Activated naive CD4-positive, alpha-beta T cell treated with anti-CD3 and anti-CD28 coated beads, Interleukin-2, amount 50 U/mL, for 24 hours (primary cell): ENCODE results near the gene INSC.

Experiments used
- H3K27ac Mint-ChIP-seq: one replicate; pipeline ENCODE4 v1.8.0; 2021; ENCODE audit warnings: mild to moderate bottlenecking, mixed read lengths
- H3K27me3 Mint-ChIP-seq: one replicate; pipeline ENCODE4 v1.8.0; 2021; ENCODE audit warnings: mixed read lengths
- H3K36me3 Mint-ChIP-seq: one replicate; pipeline ENCODE4 v1.8.0; 2021; ENCODE audit warnings: mixed read lengths
- H3K4me1 Mint-ChIP-seq: one replicate; pipeline ENCODE4 v1.8.0; 2021; ENCODE audit warnings: mixed read lengths
- H3K4me3 Mint-ChIP-seq: one replicate; pipeline ENCODE4 v1.8.0; 2021; ENCODE audit warnings: mild to moderate bottlenecking, mixed read lengths
- H3K9me3 Mint-ChIP-seq: one replicate; pipeline ENCODE4 v1.8.0; 2021; ENCODE audit warnings: mixed read lengths

The INSC gene

DNA sequence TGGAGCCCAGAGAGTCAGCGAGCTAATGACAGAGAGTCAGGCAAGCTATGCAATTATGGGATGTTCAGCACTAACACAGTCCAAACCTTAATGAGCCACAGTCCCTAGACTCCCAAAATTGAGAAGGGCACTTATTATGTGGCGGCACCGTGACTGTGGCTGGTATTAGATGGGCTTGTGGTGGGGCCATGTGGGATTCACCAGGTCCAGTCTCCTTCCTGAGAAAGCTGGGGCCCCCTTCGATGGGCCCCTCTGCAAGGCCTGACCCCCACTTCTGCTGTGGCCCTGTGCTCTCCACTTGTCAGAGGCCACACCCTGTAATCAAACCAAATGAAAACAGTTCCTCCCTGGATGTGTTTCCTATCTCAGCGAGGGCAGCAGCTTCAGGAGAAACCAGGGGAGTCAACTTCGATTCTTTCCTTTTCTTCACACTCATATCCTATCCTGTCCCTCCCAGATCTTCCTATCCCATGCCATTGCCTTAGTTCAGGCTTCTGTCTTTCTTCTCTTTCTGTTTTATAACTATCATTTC, 42.9 kb downstream of the INSC start:
- no peaks in the 10 kb centered on the region for H3K9me3 Mint-ChIP-seq
- no peaks in the 10 kb centered on the region for H3K36me3 Mint-ChIP-seq
- H3K27me3 Mint-ChIP-seq = no peaks in the 10 kb centered on the region
- H3K4me1 Mint-ChIP-seq = no peaks in the 10 kb centered on the region
- H3K27ac Mint-ChIP-seq = no peak overlapping the region
- no peak overlapping the region for H3K4me3 Mint-ChIP-seq

GRCh38 chr11:15158351-15159015, 43.8 kb downstream of the INSC start:
- H3K9me3 Mint-ChIP-seq = no peaks in the 10 kb centered on the region
- H3K4me3 Mint-ChIP-seq = no peak overlapping the region
- H3K4me1 Mint-ChIP-seq = no peaks in the 10 kb centered on the region
- H3K36me3 Mint-ChIP-seq = no peaks in the 10 kb centered on the region
- no peaks in the 10 kb centered on the region for H3K27me3 Mint-ChIP-seq
- H3K27ac Mint-ChIP-seq = no peak overlapping the region

DNA sequence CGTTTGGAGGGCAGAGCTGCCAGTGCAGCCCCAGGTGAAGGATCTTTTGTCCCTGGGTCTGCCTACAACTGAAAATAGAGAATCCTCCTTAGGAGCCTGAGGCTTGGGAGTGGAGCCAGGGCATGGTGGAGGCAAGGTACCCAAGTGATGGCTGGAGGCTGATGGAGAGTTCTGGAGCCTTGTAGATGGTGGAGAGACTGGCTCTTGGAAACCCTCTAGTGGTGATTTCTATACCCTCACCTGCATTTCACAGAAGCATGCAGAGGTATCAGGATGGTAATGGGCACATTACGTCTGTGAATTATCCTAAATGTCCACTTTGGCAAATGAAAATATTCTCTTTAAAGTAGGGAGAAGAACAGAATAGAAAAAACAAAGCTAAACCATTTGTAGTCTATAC, 44.4 kb downstream of the INSC start:
- Mint-ChIP-seq H3K4me1 (no peaks in the 10 kb centered on the region), H3K27me3 (no peaks in the 10 kb centered on the region), H3K36me3 (no peaks in the 10 kb centered on the region), H3K4me3 (no peak overlapping the region), H3K9me3 (no peaks in the 10 kb centered on the region), H3K27ac (no peak overlapping the region)

DNA sequence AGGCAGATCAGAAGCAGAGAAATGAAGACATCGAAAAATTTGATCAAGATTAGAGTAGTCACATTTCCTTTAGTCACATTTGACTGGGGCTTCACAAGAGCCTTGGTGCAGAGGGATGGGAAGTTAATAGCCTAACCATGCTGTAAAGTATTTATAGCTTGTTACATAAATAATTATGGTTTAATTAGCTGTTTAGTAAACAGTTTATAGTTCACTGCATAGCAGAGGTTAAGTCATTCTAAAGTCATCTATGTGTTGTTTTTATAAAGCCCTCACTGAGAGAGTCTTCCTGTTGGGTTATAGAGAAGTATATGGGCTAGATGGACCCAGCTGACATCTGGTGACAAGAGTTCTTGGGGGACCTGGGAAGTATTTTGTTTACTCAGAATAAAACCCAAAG, 47.1 kb downstream of the INSC start:
- Mint-ChIP-seq H3K4me3 (no peak overlapping the region), H3K27ac (no peak overlapping the region), H3K27me3 (no peaks in the 10 kb centered on the region), H3K36me3 (no peaks in the 10 kb centered on the region), H3K4me1 (no peaks in the 10 kb centered on the region), H3K9me3 (no peaks in the 10 kb centered on the region)

GRCh38 chr11:15163136-15163535, 48.4 kb downstream of the INSC start:
- Mint-ChIP-seq H3K4me3 (no peak overlapping the region), H3K27ac (no peak overlapping the region), H3K9me3 (no peaks in the 10 kb centered on the region), H3K27me3 (no peaks in the 10 kb centered on the region), H3K4me1 (no peaks in the 10 kb centered on the region), H3K36me3 (no peaks in the 10 kb centered on the region)

- H3K27ac Mint-ChIP-seq = no peak overlapping the region
- H3K4me1 Mint-ChIP-seq = no peaks in the 10 kb centered on the region
- H3K9me3 Mint-ChIP-seq = no peaks in the 10 kb centered on the region
- no peaks in the 10 kb centered on the region for H3K27me3 Mint-ChIP-seq
- H3K36me3 Mint-ChIP-seq = no peaks in the 10 kb centered on the region
- H3K4me3 Mint-ChIP-seq = no peak overlapping the region
Measured at GRCh38 chr11:15166204-15166603, 51.5 kb downstream of the INSC start.

- Mint-ChIP-seq H3K36me3 (no peaks in the 10 kb centered on the region), H3K4me1 (no peaks in the 10 kb centered on the region), H3K9me3 (no peaks in the 10 kb centered on the region), H3K4me3 (no peak overlapping the region), H3K27ac (no peak overlapping the region), H3K27me3 (peaks cover 3% of the 10 kb centered on the region)
Measured at GRCh38 chr11:15169815-15170551, 55.3 kb downstream of the INSC start.

- no peak overlapping the region for H3K4me3 Mint-ChIP-seq
- peaks cover 6% of the 10 kb centered on the region for H3K27me3 Mint-ChIP-seq
- no peaks in the 10 kb centered on the region for H3K9me3 Mint-ChIP-seq
- no peaks in the 10 kb centered on the region for H3K36me3 Mint-ChIP-seq
- no peak overlapping the region for H3K27ac Mint-ChIP-seq
- no peaks in the 10 kb centered on the region for H3K4me1 Mint-ChIP-seq
Measured at GRCh38 chr11:15170698-15171097, 56.0 kb downstream of the INSC start.

- Mint-ChIP-seq H3K4me1 (no peaks in the 10 kb centered on the region), H3K27ac (no peak overlapping the region), H3K27me3 (peaks cover 9% of the 10 kb centered on the region), H3K9me3 (no peaks in the 10 kb centered on the region), H3K36me3 (no peaks in the 10 kb centered on the region), H3K4me3 (no peak overlapping the region)
Measured at GRCh38 chr11:15171956-15172355, 57.2 kb downstream of the INSC start.

DNA sequence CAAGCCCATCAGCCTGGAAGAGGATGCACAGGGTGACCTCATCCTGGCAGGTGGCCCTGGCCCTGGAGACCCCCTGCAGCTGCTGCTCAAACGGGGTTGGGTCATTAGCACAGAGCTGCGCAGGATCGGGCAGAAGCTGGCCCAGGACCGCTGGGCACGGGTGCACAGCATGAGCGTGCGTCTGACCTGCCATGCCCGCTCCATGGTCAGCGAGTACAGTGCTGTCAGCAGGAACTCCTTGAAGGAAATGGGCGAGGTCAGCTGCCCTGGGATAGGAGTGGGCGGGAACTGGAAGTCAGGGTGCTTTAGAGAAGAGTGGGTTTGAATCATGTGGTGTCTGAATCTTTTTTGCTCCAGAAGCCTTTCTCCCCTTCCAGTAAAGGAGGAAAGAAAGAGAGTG, 61.1 kb downstream of the INSC start:
- H3K36me3 Mint-ChIP-seq = no peaks in the 10 kb centered on the region
- no peaks in the 10 kb centered on the region for H3K4me1 Mint-ChIP-seq
- H3K27me3 Mint-ChIP-seq = peaks cover 10% of the 10 kb centered on the region
- no peaks in the 10 kb centered on the region for H3K9me3 Mint-ChIP-seq
- H3K27ac Mint-ChIP-seq = no peak overlapping the region
- H3K4me3 Mint-ChIP-seq = no peak overlapping the region

DNA sequence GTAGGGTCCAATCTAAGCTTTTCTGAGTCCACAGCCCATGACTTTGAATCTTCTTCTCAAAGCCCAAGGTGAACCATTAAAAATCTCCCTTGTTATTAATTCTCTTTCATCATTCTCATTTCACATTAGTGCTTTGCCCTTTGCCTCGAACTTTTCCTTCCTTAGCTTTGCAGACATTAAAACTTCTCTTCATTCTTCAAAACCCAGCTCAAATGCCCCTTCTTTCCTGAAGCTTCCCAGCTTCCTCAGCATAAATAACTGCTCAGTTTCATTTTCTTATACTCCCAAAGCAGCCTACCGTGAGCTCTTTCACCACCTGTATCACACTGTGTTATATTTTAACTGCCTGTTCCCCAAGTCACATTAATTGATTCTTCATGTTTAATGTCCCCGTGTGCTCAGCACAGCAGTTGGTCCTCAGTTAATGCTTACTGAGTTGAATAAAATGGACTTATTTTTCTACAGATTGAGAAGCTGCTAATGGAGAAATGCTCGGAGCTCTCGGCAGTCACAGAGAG, 62.0 kb downstream of the INSC start:
- H3K4me1 Mint-ChIP-seq = no peaks in the 10 kb centered on the region

DNA sequence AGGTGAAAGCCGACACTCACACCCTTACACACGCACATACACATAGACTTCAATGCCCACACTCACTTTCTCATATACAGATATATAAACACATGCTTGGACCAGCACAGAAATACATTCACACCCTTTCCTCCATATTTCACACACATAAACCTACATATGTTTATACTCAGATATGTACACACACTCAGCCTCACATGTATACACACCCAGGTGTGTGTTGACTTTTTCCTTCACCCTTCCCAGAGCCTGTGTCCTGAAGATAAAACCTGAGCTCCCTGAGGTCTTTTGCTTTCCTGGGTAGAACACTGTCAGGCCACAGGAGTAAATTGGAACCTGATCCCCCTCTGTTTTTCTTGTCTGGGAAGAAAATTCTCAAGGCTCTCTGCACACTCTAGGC, 62.8 kb downstream of the INSC start:
- H3K9me3 Mint-ChIP-seq = no peaks in the 10 kb centered on the region
- H3K36me3 Mint-ChIP-seq = no peaks in the 10 kb centered on the region
- H3K4me3 Mint-ChIP-seq = no peak overlapping the region
- H3K27ac Mint-ChIP-seq = no peak overlapping the region
- peaks cover 10% of the 10 kb centered on the region for H3K27me3 Mint-ChIP-seq
- no peaks in the 10 kb centered on the region for H3K4me1 Mint-ChIP-seq

More for the DNA sequence above, 62.0 kb downstream of the INSC start:
- Mint-ChIP-seq H3K4me3 (no peak overlapping the region), H3K9me3 (no peaks in the 10 kb centered on the region), H3K27ac (no peak overlapping the region), H3K36me3 (no peaks in the 10 kb centered on the region), H3K27me3 (peaks cover 10% of the 10 kb centered on the region)

DNA sequence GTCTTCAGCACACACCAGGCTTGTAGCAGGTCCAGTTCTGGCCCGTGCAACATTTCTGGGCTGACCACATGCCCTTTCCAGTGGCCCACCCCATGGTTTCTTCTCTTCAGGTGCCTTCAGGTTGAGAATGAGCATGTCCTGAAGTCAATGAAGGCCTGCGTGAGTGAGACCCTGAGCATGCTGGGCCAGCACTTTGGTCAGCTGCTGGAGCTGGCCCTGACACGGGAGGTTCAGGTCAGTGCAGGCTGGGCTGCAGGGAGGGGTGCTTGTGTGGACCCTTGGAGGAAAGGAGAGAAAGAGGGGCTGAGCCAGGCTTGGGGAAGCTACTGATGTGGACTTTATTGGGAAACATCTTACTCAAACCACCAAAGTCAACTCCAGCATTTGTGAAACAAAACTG, 63.5 kb downstream of the INSC start:
- Mint-ChIP-seq H3K4me1 (no peaks in the 10 kb centered on the region), H3K9me3 (no peaks in the 10 kb centered on the region), H3K27me3 (peaks cover 8% of the 10 kb centered on the region), H3K27ac (no peak overlapping the region), H3K4me3 (no peak overlapping the region), H3K36me3 (no peaks in the 10 kb centered on the region)

DNA sequence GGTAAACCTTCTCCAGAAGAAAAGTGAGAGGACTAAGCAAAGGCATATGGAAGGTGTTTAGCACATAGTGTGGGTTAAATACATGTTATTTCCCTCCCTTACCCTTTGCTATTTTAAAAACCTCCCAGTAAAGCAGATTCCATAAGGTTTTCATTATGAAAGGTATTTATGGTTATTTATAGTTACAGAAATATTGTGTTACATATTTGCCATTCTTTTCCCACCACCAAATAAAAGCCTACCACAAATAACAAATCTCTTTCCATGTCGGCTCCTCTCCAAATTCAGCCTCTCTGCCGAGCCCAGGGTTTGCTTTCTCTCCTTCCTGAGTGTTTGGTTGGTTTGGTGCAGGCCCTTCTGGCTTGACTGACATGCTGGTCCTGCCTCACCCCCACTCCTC, 64.4 kb downstream of the INSC start:
- Mint-ChIP-seq H3K4me1 (no peaks in the 10 kb centered on the region), H3K27me3 (peaks cover 7% of the 10 kb centered on the region)

GRCh38 chr11:15180212-15180792, 65.6 kb downstream of the INSC start:
- Mint-ChIP-seq H3K27ac (no peak overlapping the region), H3K27me3 (peaks cover 7% of the 10 kb centered on the region), H3K4me3 (no peak overlapping the region), H3K36me3 (no peaks in the 10 kb centered on the region), H3K4me1 (no peaks in the 10 kb centered on the region), H3K9me3 (no peaks in the 10 kb centered on the region)

More for the DNA sequence above, 64.4 kb downstream of the INSC start:
- Mint-ChIP-seq H3K4me3 (no peak overlapping the region), H3K27ac (no peak overlapping the region), H3K36me3 (no peaks in the 10 kb centered on the region), H3K9me3 (no peaks in the 10 kb centered on the region)

- H3K4me1 Mint-ChIP-seq = no peaks in the 10 kb centered on the region
- H3K4me3 Mint-ChIP-seq = no peak overlapping the region
- H3K9me3 Mint-ChIP-seq = no peaks in the 10 kb centered on the region
- H3K27ac Mint-ChIP-seq = no peak overlapping the region
- no peaks in the 10 kb centered on the region for H3K36me3 Mint-ChIP-seq
- H3K27me3 Mint-ChIP-seq = peaks cover 1% of the 10 kb centered on the region
Measured at GRCh38 chr11:15182372-15182771, 67.6 kb downstream of the INSC start.
